ENCODE measurements around the gene TMEM143.

DNA sequence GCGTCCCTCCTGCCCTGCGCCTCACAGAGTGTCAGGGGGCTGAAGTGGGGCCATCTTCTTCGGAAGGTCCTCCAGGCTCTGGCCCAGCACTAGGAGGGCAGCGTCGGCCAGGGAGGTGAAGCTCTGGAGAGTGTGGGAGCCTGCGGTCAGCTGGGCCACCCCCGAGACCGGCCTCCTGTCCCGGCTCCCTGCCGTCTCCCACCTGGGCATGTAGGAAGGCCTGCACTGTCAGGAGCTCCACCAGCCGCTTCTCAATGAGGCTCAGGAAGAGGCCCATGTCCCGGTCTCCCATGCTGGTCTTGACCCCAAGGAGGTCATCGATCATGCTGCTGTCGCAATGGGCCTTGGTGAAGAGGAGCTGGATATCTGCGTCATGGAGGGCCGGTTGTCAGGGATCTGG lies 65.8 kb downstream of the TMEM143 start:
- no peak for TF ChIP-seq EZH2 (IDR thresholded peaks at IDR 0.05; ENCODE audit: borderline replicate concordance, low read depth, low read length, severe bottlenecking)
- TF ChIP-seq, protein P1, sequence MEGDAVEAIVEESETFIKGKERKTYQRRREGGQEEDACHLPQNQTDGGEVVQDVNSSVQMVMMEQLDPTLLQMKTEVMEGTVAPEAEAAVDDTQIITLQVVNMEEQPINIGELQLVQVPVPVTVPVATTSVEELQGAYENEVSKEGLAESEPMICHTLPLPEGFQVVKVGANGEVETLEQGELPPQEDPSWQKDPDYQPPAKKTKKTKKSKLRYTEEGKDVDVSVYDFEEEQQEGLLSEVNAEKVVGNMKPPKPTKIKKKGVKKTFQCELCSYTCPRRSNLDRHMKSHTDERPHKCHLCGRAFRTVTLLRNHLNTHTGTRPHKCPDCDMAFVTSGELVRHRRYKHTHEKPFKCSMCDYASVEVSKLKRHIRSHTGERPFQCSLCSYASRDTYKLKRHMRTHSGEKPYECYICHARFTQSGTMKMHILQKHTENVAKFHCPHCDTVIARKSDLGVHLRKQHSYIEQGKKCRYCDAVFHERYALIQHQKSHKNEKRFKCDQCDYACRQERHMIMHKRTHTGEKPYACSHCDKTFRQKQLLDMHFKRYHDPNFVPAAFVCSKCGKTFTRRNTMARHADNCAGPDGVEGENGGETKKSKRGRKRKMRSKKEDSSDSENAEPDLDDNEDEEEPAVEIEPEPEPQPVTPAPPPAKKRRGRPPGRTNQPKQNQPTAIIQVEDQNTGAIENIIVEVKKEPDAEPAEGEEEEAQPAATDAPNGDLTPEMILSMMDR (IDR thresholded peaks at IDR 0.05; ENCODE audit: borderline replicate concordance, extremely low read depth, low read length, poor library complexity, severe bottlenecking), result no peak

Data from DND-41 (cell line).